Measurements from ENCODE around the gene PRPF6.

Gene PRPF6

GRCh38 chr20:64077541-64077875, 96.6 kb downstream of the PRPF6 start:
- no peak for DNase-seq (ENCODE audit: low spot score)

- DNase-seq (ENCODE audit: low spot score): no peak
Observed at GRCh38 chr20:64077876-64078551, 97.1 kb downstream of the PRPF6 start.

GRCh38 chr20:64078934-64079272, 98.0 kb downstream of the PRPF6 start:
- no peak for DNase-seq (ENCODE audit: low spot score)

GRCh38 chr20:64079273-64080012, 98.5 kb downstream of the PRPF6 start, which contains the start of gene RGS19:
Gene RGS19 (minus strand): TSS chr20:64079518. CDS start chr20:64076886, 2,632 bp downstream.
- peak; percentile 91 for DNase-seq (ENCODE audit: low spot score)

- DNase-seq (ENCODE audit: low spot score): no peak
Observed at GRCh38 chr20:64080013-64080812, 99.3 kb downstream of the PRPF6 start, which contains the start of gene OPRL1. Gene OPRL1 (plus strand): TSS chr20:64080082. CDS start chr20:64092721, 12,639 bp downstream.

- DNase-seq (ENCODE audit: low spot score): no peak
Observed at GRCh38 chr20:64080813-64081623, 100.1 kb downstream of the PRPF6 start.

- no peak for DNase-seq (ENCODE audit: low spot score)
Observed at GRCh38 chr20:64081624-64081964, 100.7 kb downstream of the PRPF6 start.

GRCh38 chr20:64082126-64082731, 101.3 kb downstream of the PRPF6 start:
- no peak for DNase-seq (ENCODE audit: low spot score)
